Measurements from ENCODE around the gene HOXD1. TPM values are rescaled to one million over a fixed set of nuclear protein-coding genes. Genes with fewer than 3 reads are reported as not detected.

Gene HOXD1
- total RNA-seq, 2 experiments from 2014 or later, result not detected

DNA sequence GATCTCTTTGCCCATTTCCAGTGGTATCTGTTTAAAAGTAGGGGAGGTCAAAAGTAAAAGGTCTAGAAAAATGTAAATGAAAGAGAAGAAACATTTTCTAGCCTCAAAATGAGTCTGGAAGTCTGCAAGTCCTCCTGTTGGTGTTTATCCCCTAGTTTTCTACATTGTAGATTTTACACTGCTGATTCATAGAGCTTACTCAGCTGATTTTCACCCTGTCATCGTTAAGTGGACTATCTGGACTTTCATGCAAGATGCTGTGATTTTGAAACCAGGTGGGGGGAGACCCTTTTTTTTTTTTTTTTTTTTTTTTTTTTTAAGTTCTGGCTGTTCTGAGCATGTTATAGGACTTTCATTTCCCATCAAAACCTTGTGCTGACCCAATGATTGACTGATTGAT is 21.1 kb upstream of the HOXD1 start:
- no peaks in the 10 kb centered on the region for H3K36me3 ChIP-seq (ENCODE audit: insufficient read depth, low read length)
- H3K27ac ChIP-seq (ENCODE audit: low read depth, low read length, poor library complexity, severe bottlenecking), result no peak overlapping the region
- TF ChIP-seq EZH2phosphoT487 (IDR thresholded peaks at IDR 0.05; ENCODE audit: borderline replicate concordance, low read depth, low read length), result no peak
- TF ChIP-seq, protein P1, sequence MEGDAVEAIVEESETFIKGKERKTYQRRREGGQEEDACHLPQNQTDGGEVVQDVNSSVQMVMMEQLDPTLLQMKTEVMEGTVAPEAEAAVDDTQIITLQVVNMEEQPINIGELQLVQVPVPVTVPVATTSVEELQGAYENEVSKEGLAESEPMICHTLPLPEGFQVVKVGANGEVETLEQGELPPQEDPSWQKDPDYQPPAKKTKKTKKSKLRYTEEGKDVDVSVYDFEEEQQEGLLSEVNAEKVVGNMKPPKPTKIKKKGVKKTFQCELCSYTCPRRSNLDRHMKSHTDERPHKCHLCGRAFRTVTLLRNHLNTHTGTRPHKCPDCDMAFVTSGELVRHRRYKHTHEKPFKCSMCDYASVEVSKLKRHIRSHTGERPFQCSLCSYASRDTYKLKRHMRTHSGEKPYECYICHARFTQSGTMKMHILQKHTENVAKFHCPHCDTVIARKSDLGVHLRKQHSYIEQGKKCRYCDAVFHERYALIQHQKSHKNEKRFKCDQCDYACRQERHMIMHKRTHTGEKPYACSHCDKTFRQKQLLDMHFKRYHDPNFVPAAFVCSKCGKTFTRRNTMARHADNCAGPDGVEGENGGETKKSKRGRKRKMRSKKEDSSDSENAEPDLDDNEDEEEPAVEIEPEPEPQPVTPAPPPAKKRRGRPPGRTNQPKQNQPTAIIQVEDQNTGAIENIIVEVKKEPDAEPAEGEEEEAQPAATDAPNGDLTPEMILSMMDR (conservative IDR thresholded peaks at IDR 0.05; ENCODE audit: low read length), result no peak
- no peaks in the 10 kb centered on the region for H4K20me1 ChIP-seq (ENCODE audit: insufficient read depth, low read length)
- H3K79me2 ChIP-seq (ENCODE audit: insufficient read depth, low read depth, low read length), result no peaks in the 10 kb centered on the region
- no peak overlapping the region for H3K4me2 ChIP-seq (ENCODE audit: low read length)
- H3K4me1 ChIP-seq (ENCODE audit: insufficient read depth, low read length, poor library complexity, severe bottlenecking), result no peaks in the 10 kb centered on the region
- no TSS peak for BruUV-seq (replicated peaks)
- no peak for DNase-seq (ENCODE audit: low spot score)
- H2AFZ ChIP-seq (ENCODE audit: low read length), result no peak overlapping the region
- ChIA-PET POLR2A (interaction anchor here (0.6 to 1.0 kb wide), 4 partner anchors 52 to 1693 kb away, joined by 3 to 7 read pairs (median 5); no protein-coding TSS in a partner anchor), CTCF (ENCODE audit: unreplicated experiment) (no interaction called here)
- H3K9me3 ChIP-seq (ENCODE audit: low read length), result no peaks in the 10 kb centered on the region
- H3K4me3 ChIP-seq (ENCODE audit: low read depth, low read length, poor library complexity, severe bottlenecking), result no peak overlapping the region
- intact Hi-C loops (cut with micrococcal nuclease; ENCODE audit: unreplicated experiment), result no loop called here
- no peaks in the 10 kb centered on the region for H3K9me2 ChIP-seq (ENCODE audit: insufficient read depth, low read length)

DNA sequence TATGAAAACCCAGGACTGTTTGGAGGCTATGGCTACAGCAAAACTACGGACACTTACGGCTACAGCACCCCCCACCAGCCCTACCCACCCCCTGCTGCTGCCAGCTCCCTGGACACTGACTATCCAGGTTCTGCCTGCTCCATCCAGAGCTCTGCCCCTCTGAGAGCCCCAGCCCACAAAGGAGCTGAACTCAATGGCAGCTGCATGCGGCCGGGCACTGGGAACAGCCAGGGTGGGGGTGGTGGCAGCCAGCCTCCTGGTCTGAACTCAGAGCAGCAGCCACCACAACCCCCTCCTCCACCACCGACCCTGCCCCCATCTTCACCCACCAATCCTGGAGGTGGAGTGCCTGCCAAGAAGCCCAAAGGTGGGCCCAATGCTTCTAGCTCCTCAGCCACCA is 19.3 kb upstream of the HOXD1 start:
- Histone ChIP-seq H3K27ac (ENCODE audit: low read depth, low read length, poor library complexity, severe bottlenecking) (no peak overlapping the region), H3K79me2 (ENCODE audit: insufficient read depth, low read depth, low read length) (no peaks in the 10 kb centered on the region), H3K4me1 (ENCODE audit: insufficient read depth, low read length, poor library complexity, severe bottlenecking) (no peaks in the 10 kb centered on the region), H4K20me1 (ENCODE audit: insufficient read depth, low read length) (no peaks in the 10 kb centered on the region), H3K9me3 (ENCODE audit: low read length) (no peaks in the 10 kb centered on the region), H3K4me2 (ENCODE audit: low read length) (no peak overlapping the region), H3K36me3 (ENCODE audit: insufficient read depth, low read length) (no peaks in the 10 kb centered on the region), H2AFZ (ENCODE audit: low read length) (no peak overlapping the region), H3K9me2 (ENCODE audit: insufficient read depth, low read length) (no peaks in the 10 kb centered on the region), H3K4me3 (ENCODE audit: low read depth, low read length, poor library complexity, severe bottlenecking) (no peak overlapping the region)
- DNase-seq (ENCODE audit: low spot score), result no peak
- CTCF ChIA-PET (ENCODE audit: unreplicated experiment), result interaction anchor here (0.6 kb wide), 1 partner anchor 16 kb away, joined by 7 read pairs; no protein-coding TSS in a partner anchor
- intact Hi-C loops (cut with micrococcal nuclease; ENCODE audit: unreplicated experiment), result no loop called here
- POLR2A ChIA-PET, result interaction anchor here (0.6 kb wide), 2 partner anchors 204 to 440 kb away, joined by 3 to 11 read pairs; no protein-coding TSS in a partner anchor
- no peak for TF ChIP-seq EZH2phosphoT487 (IDR thresholded peaks at IDR 0.05; ENCODE audit: borderline replicate concordance, low read depth, low read length)
- TF ChIP-seq, protein P1 (conservative IDR thresholded peaks at IDR 0.05; ENCODE audit: low read length), result no peak
- no TSS peak for BruUV-seq (replicated peaks)

DNA sequence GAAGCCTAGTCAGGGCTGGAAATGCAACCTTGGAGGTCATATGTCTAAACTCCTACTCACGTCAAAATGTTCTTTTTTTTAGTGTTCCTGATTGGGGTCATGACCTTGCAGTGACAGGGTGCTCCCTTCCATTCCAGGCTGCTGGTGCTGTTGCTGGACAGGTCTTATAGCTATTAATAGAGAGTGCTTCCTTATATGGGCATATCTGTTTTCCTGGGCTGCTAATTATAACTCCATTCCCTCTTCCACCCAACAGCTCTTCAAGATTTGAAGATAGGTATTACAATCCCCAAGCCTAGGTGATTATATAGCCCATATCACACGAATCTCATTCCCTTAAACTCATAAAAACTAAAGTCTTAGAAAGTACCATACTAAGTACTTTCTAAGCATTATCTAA is 18.8 kb upstream of the HOXD1 start:
- BruUV-seq (replicated peaks), result no TSS peak
- no peaks in the 10 kb centered on the region for H4K20me1 ChIP-seq (ENCODE audit: insufficient read depth, low read length)
- no peak overlapping the region for H2AFZ ChIP-seq (ENCODE audit: low read length)
- H3K79me2 ChIP-seq (ENCODE audit: insufficient read depth, low read depth, low read length), result no peaks in the 10 kb centered on the region
- no peak overlapping the region for H3K4me3 ChIP-seq (ENCODE audit: low read depth, low read length, poor library complexity, severe bottlenecking)
- no peak overlapping the region for H3K4me2 ChIP-seq (ENCODE audit: low read length)
- H3K9me3 ChIP-seq (ENCODE audit: low read length), result no peaks in the 10 kb centered on the region
- intact Hi-C loops (cut with micrococcal nuclease; ENCODE audit: unreplicated experiment), result no loop called here
- TF ChIP-seq, protein P1 (conservative IDR thresholded peaks at IDR 0.05; ENCODE audit: low read length), result no peak
- no peak for TF ChIP-seq EZH2phosphoT487 (IDR thresholded peaks at IDR 0.05; ENCODE audit: borderline replicate concordance, low read depth, low read length)
- H3K4me1 ChIP-seq (ENCODE audit: insufficient read depth, low read length, poor library complexity, severe bottlenecking), result no peaks in the 10 kb centered on the region
- H3K9me2 ChIP-seq (ENCODE audit: insufficient read depth, low read length), result no peaks in the 10 kb centered on the region
- H3K27ac ChIP-seq (ENCODE audit: low read depth, low read length, poor library complexity, severe bottlenecking), result no peak overlapping the region
- DNase-seq (ENCODE audit: low spot score), result no peak
- H3K36me3 ChIP-seq (ENCODE audit: insufficient read depth, low read length), result no peaks in the 10 kb centered on the region
- POLR2A ChIA-PET, result interaction anchor here (0.6 kb wide), 2 partner anchors 204 to 440 kb away, joined by 3 to 11 read pairs; no protein-coding TSS in a partner anchor
- CTCF ChIA-PET (ENCODE audit: unreplicated experiment), result interaction anchor here (0.6 kb wide), 1 partner anchor 16 kb away, joined by 7 read pairs; no protein-coding TSS in a partner anchor
